DMS53 (cell line): ENCODE data around the gene FGD2.
A peak's percentile ranks its signal among the peaks of the same experiment; 100 is the strongest.
"Not testable (repeated sequence)": the region's sequence is repeated elsewhere in the genome, so short reads cannot be mapped to it uniquely, and the experiment has no call there.

Experiments used
- DNase-seq: peaks from one replicate; lab custom pipeline; 2025; lab: John Stamatoyannopoulos, UW

The FGD2 gene

DNA sequence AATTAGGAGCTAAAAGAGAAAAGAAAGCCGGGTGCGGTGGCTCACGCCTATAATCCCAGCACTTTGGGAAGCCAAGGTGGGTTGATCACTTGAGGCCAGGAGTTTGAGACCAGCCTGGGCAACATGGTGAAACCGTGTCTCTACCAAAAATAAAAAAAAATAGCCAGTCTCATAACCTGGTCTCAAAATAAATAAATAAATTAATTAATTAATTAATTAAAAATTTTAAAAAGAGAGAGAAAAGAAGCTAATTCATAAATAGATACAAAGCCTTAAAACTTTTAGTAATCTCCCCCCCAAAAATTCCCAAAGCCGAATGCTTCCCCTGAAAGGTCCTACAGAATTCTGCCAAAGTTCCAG, 53.5 kb downstream of the FGD2 start:
- DNase-seq: not testable (repeated sequence)

GRCh38 chr6:37059344-37060194, 54.1 kb downstream of the FGD2 start:
- DNase-seq: peak; percentile 71

- no peak for DNase-seq
Measured at GRCh38 chr6:37060195-37060559, 54.7 kb downstream of the FGD2 start.

DNA sequence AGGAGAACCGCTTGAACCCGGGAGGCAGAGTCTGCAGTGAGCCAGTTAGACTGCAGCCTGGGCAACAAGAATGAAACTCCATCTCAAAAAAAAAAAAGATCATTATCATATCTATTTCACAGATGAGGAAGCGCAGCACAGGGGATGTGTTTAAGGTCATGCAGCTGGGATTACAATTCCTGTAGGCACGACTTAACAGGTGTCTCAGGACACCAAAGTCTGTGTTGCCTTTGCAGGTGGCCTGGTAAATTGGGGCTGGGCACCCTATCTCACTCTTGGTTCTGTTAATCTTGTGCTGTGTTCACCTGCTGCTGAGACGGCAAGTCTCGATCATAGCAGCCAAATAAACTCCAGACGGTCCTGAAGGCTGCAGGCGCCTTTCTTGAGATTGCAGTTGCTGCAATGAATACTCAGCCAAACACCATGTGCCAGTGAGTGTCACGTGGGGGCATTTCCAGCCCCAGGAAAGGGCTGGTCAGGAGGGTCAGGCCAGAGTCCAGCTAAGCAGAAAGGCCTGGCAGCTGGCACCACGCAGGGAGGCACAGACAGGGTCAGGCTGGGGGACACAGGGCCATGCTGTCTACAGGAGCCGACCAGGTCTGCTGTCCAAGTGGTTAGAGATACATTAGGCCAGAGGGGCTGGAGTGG, 55.8 kb downstream of the FGD2 start:
- DNase-seq: no peak

GRCh38 chr6:37062424-37062823, 57.0 kb downstream of the FGD2 start:
- no peak for DNase-seq

- peak; percentile 88 for DNase-seq
Measured at GRCh38 chr6:37068356-37069270, 63.2 kb downstream of the FGD2 start.

GRCh38 chr6:37069639-37070038, 64.2 kb downstream of the FGD2 start:
- DNase-seq: no peak

- peak; percentile 56 for DNase-seq
Measured at GRCh38 chr6:37072526-37072925, 67.1 kb downstream of the FGD2 start.

DNA sequence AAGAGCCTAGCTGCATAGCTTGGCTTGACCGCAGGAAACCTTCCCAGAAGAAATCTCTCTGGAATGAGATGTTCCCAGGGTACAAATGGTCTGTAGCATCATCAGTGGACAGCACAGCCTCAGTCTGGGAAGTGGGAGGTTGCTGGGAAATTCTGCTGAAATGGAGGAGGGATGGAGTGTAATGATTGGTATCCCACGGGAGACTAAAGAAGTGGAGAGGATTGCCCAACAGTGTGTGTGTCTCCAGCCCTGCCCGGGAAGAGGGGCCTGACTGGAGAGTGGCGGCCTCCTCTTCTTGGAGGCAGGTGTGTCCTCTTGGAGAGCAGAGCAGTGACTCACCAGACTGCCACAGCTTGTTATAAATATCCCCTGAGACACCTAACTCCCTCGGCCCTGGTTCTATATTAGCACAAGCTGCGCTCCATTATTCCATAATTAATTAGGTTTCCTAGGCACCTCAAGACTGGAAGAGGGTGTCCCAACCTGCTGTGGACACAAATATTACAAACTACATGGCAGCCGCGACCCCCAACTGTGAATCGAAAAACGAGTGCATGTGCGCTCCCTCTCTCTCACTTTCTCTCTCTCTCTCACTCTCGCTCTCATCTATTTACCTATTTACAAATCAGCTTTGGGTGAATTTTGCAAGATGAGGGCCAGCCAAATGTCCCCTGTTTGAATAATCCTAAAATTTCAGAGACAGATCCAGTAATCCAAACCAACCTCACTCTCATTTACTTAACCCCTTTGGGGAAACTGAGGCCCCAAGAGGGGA, 68.8 kb downstream of the FGD2 start:
- DNase-seq: peak; percentile 66

DNA sequence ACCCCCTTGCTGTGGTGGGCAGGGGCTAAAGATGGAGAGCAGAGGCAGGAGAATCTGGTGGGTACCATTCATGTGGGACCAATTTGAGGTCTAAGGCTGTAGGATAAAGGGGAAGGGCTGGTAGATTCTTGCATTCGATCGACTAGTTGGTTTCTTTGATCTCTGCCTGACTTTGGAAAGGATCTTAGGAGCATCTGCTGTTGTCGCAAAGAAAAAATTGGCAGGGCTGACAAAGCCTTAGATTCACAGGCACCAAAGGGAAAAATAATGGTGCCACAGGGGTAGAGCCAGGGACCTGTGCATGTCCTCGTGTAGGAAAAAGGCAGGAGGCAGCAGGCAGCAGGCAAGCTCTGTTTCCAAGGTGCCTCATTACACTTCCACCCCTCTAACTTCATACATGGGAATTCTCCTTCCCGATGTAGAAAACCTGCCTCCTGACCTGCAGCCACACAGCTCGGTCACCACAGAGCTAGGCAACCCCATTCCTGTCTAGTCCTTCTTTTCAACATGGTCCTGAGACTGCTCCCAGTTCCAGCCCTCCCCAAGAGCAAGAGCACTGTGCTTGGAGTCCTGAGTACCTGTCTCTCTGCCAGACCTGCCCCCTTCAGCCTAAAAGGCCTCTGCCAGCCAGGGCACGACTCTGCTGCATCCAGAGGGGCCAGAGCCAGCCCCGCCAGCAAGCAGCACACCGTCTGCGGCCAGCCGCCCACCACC, 71.9 kb downstream of the FGD2 start:
- DNase-seq: no peak

GRCh38 chr6:37077905-37078296, 72.4 kb downstream of the FGD2 start:
- DNase-seq: no peak
